ACC112 (cell line): ENCODE measurements around the gene CARMIL3.
"Not testable (repeated sequence)": the region's sequence is repeated elsewhere in the genome, so short reads cannot be mapped to it uniquely, and the experiment has no call there.

Source experiments
- H2AFZ ChIP-seq: fragments of 200-600 bp; sonication (generic); one replicate; pipeline ENCODE4 v1.6.0; 2017; ENCODE audit warnings: antibody characterized with exemption, low read length; ENCODE audit not compliant: unreplicated experiment
- H3K27ac ChIP-seq: fragments of 200-600 bp; sonication (generic); 2 replicates; pipeline ENCODE4 v1.5.1; 2014; ENCODE audit warnings: low read depth, mild to moderate bottlenecking, antibody characterized with exemption, low read length, moderate library complexity
- H3K27me3 ChIP-seq: fragments of 200-600 bp; sonication (generic); 2 replicates; pipeline ENCODE4 v1.6.1; 2014; ENCODE audit warnings: mild to moderate bottlenecking, antibody characterized with exemption, low read length, moderate library complexity, mixed read lengths; ENCODE audit not compliant: insufficient read depth
- H3K36me3 ChIP-seq: fragments of 200-600 bp; sonication (generic); 2 replicates; pipeline ENCODE4 v1.6.1; 2016; ENCODE audit warnings: mild to moderate bottlenecking, antibody characterized with exemption, low read length, moderate library complexity, mixed read lengths; ENCODE audit not compliant: insufficient read depth
- H3K4me1 ChIP-seq: fragments of 200-600 bp; sonication (generic); one replicate; pipeline ENCODE4 v1.6.1; 2016; ENCODE audit warnings: low read length, mixed read lengths; ENCODE audit not compliant: insufficient read depth, unreplicated experiment, control insufficient read depth
- H3K4me3 ChIP-seq: fragments of 200-600 bp; sonication (generic); 2 replicates; pipeline ENCODE4 v1.5.1; 2014; ENCODE audit warnings: mild to moderate bottlenecking, low read depth, low read length
- H3K79me2 ChIP-seq: fragments of 200-600 bp; sonication (generic); one replicate; pipeline ENCODE4 v1.6.0; 2016; ENCODE audit warnings: low read length; ENCODE audit not compliant: control insufficient read depth, unreplicated experiment, insufficient read depth

Gene CARMIL3

DNA sequence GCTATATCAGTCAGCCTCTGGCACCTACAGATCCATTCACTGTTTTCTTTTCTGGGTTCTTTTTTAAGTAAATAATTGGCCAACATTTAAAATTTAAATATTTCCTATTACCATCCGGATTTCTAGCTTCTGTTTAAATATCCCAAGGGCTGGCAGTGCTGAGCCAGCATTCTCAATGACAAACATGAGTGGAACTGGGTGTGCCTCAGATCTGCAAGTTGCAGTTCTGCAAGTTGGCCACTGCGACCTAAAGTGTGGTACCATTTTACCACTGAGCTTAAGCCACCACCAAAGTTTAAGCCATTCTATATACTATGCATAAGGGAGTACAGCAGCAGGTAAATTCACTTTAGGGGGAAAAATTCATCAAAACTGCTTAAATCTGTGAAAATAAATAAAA lies 31.9 kb upstream of the CARMIL3 start:
- H3K4me1 ChIP-seq, H3K4me3 ChIP-seq, H3K36me3 ChIP-seq, H3K79me2 ChIP-seq, H2AFZ ChIP-seq, H3K27ac ChIP-seq, H3K27me3 ChIP-seq: not testable (repeated sequence)

DNA sequence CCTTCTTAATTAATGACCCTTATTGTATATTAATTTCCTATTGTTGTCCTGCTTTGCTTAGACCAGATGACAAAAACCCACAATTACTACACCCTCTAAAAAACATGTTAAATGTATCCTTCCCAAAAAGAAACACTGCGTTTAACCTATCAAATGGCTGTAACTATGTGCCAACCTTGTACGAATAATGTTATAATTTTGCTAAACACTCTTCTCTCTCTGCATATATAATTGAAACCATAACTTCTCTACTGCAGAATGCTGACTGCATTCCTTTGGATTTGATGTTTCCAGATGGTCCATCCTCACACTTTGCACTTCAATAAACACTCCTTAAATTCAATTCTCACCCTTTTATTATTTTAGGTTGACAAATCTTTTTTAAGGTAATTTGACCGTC lies 31.3 kb upstream of the CARMIL3 start:
- H3K79me2 ChIP-seq, H3K4me3 ChIP-seq, H3K27ac ChIP-seq, H3K4me1 ChIP-seq, H3K27me3 ChIP-seq, H2AFZ ChIP-seq, H3K36me3 ChIP-seq: not testable (repeated sequence)

DNA sequence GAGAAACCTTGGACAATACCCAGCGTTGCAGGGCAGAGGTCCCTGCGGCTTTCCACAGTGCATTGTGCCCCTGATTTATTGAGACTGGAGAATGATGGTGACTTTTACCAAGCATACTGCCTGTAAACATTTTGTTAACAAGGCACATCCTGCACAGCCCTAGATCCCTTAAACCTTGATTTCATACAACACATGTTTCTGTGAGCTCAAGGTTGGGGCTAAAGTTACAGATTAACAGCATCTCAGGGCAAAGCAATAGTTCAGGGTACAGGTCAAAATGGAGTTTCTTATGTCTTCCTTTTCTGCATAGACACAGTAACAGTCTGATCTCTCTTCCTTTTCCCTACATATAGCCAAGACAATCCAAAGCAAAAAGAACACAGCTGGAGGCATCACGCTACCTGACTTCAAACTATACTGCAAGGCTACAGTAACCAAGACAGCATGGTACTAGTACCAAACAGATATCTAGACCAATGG lies 26.8 kb upstream of the CARMIL3 start:
- H3K27me3 ChIP-seq, H3K4me1 ChIP-seq, H3K36me3 ChIP-seq, H3K79me2 ChIP-seq, H2AFZ ChIP-seq, H3K4me3 ChIP-seq, H3K27ac ChIP-seq: not testable (repeated sequence)

DNA sequence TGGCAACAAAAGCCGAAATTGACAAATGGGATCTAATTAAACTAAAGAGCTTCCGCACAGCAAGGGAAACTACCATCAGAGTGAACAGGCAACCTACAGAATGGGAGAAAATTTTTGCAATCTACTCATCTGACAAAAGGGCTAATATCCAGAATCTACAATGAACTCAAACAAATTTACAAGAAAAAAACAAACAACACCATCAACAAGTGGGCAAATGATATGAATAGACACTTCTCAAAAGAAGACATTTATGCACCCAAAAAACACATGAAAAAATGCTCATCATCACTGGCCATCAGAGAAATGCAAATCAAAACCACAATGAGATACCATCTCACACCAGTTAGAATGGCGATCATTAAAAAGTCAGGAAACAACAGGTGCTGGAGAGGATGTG lies 22.1 kb upstream of the CARMIL3 start:
- not testable (repeated sequence) for H3K36me3 ChIP-seq, H3K27ac ChIP-seq, H3K4me3 ChIP-seq, H2AFZ ChIP-seq, H3K79me2 ChIP-seq, H3K4me1 ChIP-seq, H3K27me3 ChIP-seq

- H2AFZ ChIP-seq, H3K4me1 ChIP-seq, H3K27me3 ChIP-seq, H3K36me3 ChIP-seq, H3K4me3 ChIP-seq, H3K27ac ChIP-seq, H3K79me2 ChIP-seq: not testable (repeated sequence)
Measured at GRCh38 chr14:24031331-24031730, 20.5 kb upstream of the CARMIL3 start.

DNA sequence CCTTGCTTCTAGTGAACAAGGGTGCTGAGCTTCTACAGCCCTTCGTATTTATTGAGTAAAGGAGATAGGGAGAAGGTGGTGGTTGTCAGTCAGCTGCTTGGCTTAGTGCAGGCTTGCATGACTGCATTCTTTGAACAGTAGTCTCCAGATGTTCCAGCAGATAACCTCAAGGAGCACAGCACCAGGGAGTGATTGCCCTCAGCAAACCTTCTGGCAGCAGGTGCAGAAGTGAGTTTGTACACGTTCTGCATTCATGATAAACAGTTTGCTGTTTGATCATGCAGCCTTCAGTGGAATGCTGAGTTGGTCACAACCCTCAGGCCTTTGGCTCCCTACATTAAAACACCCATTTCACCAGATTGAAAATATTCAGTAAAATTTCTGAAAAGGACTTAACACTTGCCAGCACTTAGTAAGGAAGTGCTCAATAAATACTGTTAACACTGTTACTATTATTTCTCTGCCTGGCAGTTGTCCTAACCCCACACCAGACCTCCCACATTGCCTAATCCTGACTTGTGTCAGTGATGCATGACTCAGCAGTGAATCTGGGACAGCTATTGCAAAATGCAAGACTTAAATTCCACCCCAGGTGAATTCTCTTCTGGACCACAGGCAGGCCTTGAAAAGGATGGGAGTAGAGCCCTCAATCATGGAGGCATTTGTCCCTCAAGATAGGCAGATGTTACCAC lies 18.9 kb upstream of the CARMIL3 start:
- Histone ChIP-seq H3K27me3 (no peaks in the 10 kb centered on the region), H2AFZ (no peak overlapping the region), H3K4me1 (peaks cover 7% of the 10 kb centered on the region), H3K4me3 (no peak overlapping the region), H3K36me3 (no peaks in the 10 kb centered on the region), H3K27ac (no peak overlapping the region), H3K79me2 (no peaks in the 10 kb centered on the region)

- H3K4me1 ChIP-seq, H3K36me3 ChIP-seq, H3K27me3 ChIP-seq, H2AFZ ChIP-seq, H3K27ac ChIP-seq, H3K79me2 ChIP-seq: not testable (repeated sequence)
- H3K4me3 ChIP-seq, result peak overlapping the region; percentile 77
Measured at GRCh38 chr14:24035769-24036168, 16.0 kb upstream of the CARMIL3 start.

- H3K79me2 ChIP-seq, result no peaks in the 10 kb centered on the region
- H2AFZ ChIP-seq, result peak overlapping the region; percentile 49
- H3K4me1 ChIP-seq, result peaks cover 7% of the 10 kb centered on the region
- no peaks in the 10 kb centered on the region for H3K27me3 ChIP-seq
- H3K27ac ChIP-seq, result no peak overlapping the region
- H3K36me3 ChIP-seq, result no peaks in the 10 kb centered on the region
- peak overlapping the region; percentile 77 for H3K4me3 ChIP-seq
Measured at GRCh38 chr14:24036169-24036962, 15.4 kb upstream of the CARMIL3 start.

DNA sequence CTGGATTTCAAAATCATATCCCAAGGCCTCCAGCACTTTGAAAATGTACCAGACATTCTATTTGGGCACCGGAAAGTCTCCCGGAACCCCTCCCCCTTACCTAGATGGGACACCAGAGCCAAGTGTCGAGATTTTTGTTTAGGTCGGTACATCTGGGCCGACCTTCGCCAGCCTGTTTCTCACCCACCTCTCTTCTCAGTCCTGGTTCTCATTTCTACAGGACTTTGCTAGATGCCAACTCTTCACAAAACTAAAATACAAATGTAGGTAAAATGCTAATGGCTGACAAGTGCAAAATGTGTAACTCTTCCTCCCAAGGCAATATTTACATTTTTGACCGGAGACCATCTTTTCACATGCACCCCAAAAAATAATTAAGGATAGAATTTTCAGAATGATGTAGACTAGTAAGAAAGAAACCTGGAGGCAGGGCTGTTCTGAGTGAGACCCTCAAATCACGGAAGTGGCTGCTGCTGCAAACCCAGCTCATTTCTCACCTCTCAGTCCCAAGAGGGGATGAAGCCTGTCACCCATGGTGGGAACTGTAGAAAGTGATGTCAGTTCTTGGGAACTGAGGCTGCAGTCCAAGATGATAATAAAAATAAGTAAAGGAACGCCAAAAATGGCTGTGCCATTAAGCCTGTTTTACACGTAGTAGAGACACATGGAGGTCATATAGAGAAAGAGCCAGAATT lies 14.7 kb upstream of the CARMIL3 start:
- H3K27ac ChIP-seq, H3K27me3 ChIP-seq, H3K36me3 ChIP-seq, H3K79me2 ChIP-seq, H2AFZ ChIP-seq, H3K4me1 ChIP-seq: not testable (repeated sequence)
- H3K4me3 ChIP-seq, result peak overlapping the region; percentile 77

GRCh38 chr14:24037658-24038037 lies 14.2 kb upstream of the CARMIL3 start:
- Histone ChIP-seq H3K79me2 (no peaks in the 10 kb centered on the region), H3K27me3 (no peaks in the 10 kb centered on the region), H3K27ac (no peak overlapping the region), H2AFZ (no peak overlapping the region), H3K4me3 (no peak overlapping the region), H3K36me3 (no peaks in the 10 kb centered on the region), H3K4me1 (peaks cover 7% of the 10 kb centered on the region)

GRCh38 chr14:24038686-24039085 lies 13.1 kb upstream of the CARMIL3 start:
- Histone ChIP-seq H3K27ac (no peak overlapping the region), H3K27me3 (no peaks in the 10 kb centered on the region), H3K4me1 (peaks cover 7% of the 10 kb centered on the region), H3K36me3 (no peaks in the 10 kb centered on the region), H3K79me2 (no peaks in the 10 kb centered on the region), H3K4me3 (no peak overlapping the region), H2AFZ (no peak overlapping the region)
